A549 (cell line): ENCODE measurements around the gene MEI1. TPM values are rescaled to one million over a fixed set of nuclear protein-coding genes. Genes with fewer than 3 reads are reported as not detected.
A peak's percentile ranks its signal among the peaks of the same experiment; 100 is the strongest.

Source experiments
- ATAC-seq, 2 experiments: fragments of 200-7000 bp in 1 of 2; fragments of >200 bp in 1 of 2; cut with Nextera tagmentation in 1 of 2; cut with Tn5 transposase in 1 of 2; 3 replicates each; pipeline versions ENCODE4 v1.8.0 to v1.9.1; 2018 to 2020; ENCODE audit warnings: mild to moderate bottlenecking in 1 of 2, moderate library complexity in 1 of 2
- CTCF ChIA-PET: fragments of 300-600 bp; sonication (Branson Sonifier 250); formaldehyde crosslinking; extraction: SDS; loops from one replicate; lab custom pipeline; 2021; ENCODE audit warnings: antibody characterized with exemption, inconsistent platforms; lab: Yijun Ruan, JAX
- POLR2A ChIA-PET: fragments of 350-600 bp; formaldehyde crosslinking; extraction: SDS; loops from one replicate; lab custom pipeline; 2021; ENCODE audit warnings: antibody characterized with exemption, inconsistent platforms; lab: Yijun Ruan, JAX
- DNase-seq, 2 experiments: peaks; one replicate each; pipeline versions ENCODE4 v3.0.0 to v3.0.0-alpha.2; 2011 to 2016; ENCODE audit warnings: low read depth in 1 of 2, low spot score in 1 of 2
- FAIRE-seq: peaks from 2 replicates; lab custom pipeline; 2011; peaks lifted over from hg19 to GRCh38; lab: Jason Lieb, UNC
- H3K27ac ChIP-seq, 2 experiments: fragments of >200 bp; sonication (Bioruptor Twin); formaldehyde crosslinking; 3 replicates each; pipeline ENCODE4 v1.5.1; 2016 to 2017
- H3K4me1 ChIP-seq: fragments of >200 bp; sonication (Bioruptor Twin); formaldehyde crosslinking; 3 replicates; pipeline ENCODE4 v1.6.1; 2016
- H3K4me2 ChIP-seq: fragments of >200 bp; sonication (Bioruptor Twin); formaldehyde crosslinking; 3 replicates; pipeline ENCODE4 v1.6.1; 2016
- H3K4me3 ChIP-seq: fragments of >200 bp; sonication (Bioruptor Twin); formaldehyde crosslinking; 3 replicates; pipeline ENCODE4 v1.5.1; 2016
- H3K9me3 ChIP-seq: fragments of >200 bp; sonication (Bioruptor Twin); formaldehyde crosslinking; 3 replicates; pipeline ENCODE4 v1.6.1; 2016
- ATOH8 ChIP-seq: fragments of 250-450 bp; sonication (Bioruptor Pico); IDR thresholded peaks from 2 replicates; pipeline ENCODE4 v1.5.0; 2020; ENCODE audit warnings: low read depth, mild to moderate bottlenecking, moderate library complexity
- BCL3 ChIP-seq: fragments of >200 bp; sonication (Bioruptor Twin); formaldehyde crosslinking; IDR thresholded peaks from 3 replicates; pipeline ENCODE4 v1.6.1; 2016
- BHLHE40 ChIP-seq: IDR thresholded peaks from 2 replicates; pipeline ENCODE4 v1.6.1; 2012; ENCODE audit warnings: low read depth, low read length, inconsistent platforms
- CBX8 ChIP-seq: fragments of 200-600 bp; sonication (generic); IDR thresholded peaks from 2 replicates; pipeline ENCODE4 v1.6.1; 2016
- EHF ChIP-seq: fragments of 250-450 bp; sonication (Bioruptor Pico); IDR thresholded peaks from 2 replicates; pipeline ENCODE4 v1.5.0; 2020; ENCODE audit warnings: mild to moderate bottlenecking
- FOSL2 ChIP-seq, 2 experiments: fragments of 450-650 bp in 1 of 2; fragments of >200 bp in 1 of 2; sonication (Bioruptor Twin) in 1 of 2; formaldehyde crosslinking; IDR thresholded peaks; 2 replicates each; pipeline versions ENCODE4 v1.5.0 to v1.6.1; 2016 to 2020; ENCODE audit warnings: mild to moderate bottlenecking in 1 of 2, moderate library complexity in 1 of 2
- FOXS1 ChIP-seq: fragments of 250-450 bp; sonication (Bioruptor Pico); IDR thresholded peaks from 2 replicates; pipeline ENCODE4 v1.5.0; 2020; ENCODE audit warnings: mild to moderate bottlenecking, moderate library complexity
- HDAC2 ChIP-seq: fragments of 200-600 bp; sonication (generic); IDR thresholded peaks from 2 replicates; pipeline ENCODE4 v1.6.1; 2016
- HEYL ChIP-seq: fragments of 250-450 bp; sonication (Bioruptor Pico); IDR thresholded peaks from 2 replicates; pipeline ENCODE4 v1.8.0; 2021; ENCODE audit warnings: mild to moderate bottlenecking, moderate library complexity
- HMGXB4 ChIP-seq: fragments of 250-450 bp; sonication (Bioruptor Pico); IDR thresholded peaks from 2 replicates; pipeline ENCODE4 v1.5.0; 2021; ENCODE audit warnings: mild to moderate bottlenecking, moderate library complexity, borderline replicate concordance
- HOXB13 ChIP-seq: fragments of 250-450 bp; sonication (Bioruptor Pico); IDR thresholded peaks from 2 replicates; pipeline ENCODE4 v1.5.0; 2020; ENCODE audit warnings: low read depth, mild to moderate bottlenecking, moderate library complexity
- HOXB5 ChIP-seq: fragments of 250-450 bp; sonication (Bioruptor Pico); IDR thresholded peaks from 2 replicates; pipeline ENCODE4 v1.5.0; 2020; ENCODE audit warnings: mild to moderate bottlenecking, moderate library complexity
- MAX ChIP-seq: IDR thresholded peaks from 2 replicates; pipeline ENCODE4 v1.6.1; 2012
- MAZ ChIP-seq: fragments of 150-350 bp; IDR thresholded peaks from 2 replicates; pipeline ENCODE4 v1.6.1; 2014; ENCODE audit warnings: antibody characterized with exemption, low read depth, low read length, borderline replicate concordance
- MYC ChIP-seq: IDR thresholded peaks from 2 replicates; pipeline ENCODE4 v1.6.1; 2012; ENCODE audit warnings: mild to moderate bottlenecking, inconsistent platforms, low read length, improper control_type of control experiment, borderline replicate concordance
- NPAS2 ChIP-seq: fragments of 250-450 bp; sonication (Bioruptor Pico); IDR thresholded peaks from 2 replicates; pipeline ENCODE4 v1.8.0; 2022; ENCODE audit warnings: mild to moderate bottlenecking, moderate library complexity, borderline replicate concordance
- NR3C1 ChIP-seq: fragments of >200 bp; sonication (Bioruptor Twin); formaldehyde crosslinking; IDR thresholded peaks from 3 replicates; pipeline ENCODE4 v1.6.1; 2017
- PBX3 ChIP-seq: IDR thresholded peaks from 2 replicates; pipeline ENCODE4 v1.6.1; 2012
- PHF8 ChIP-seq: fragments of 200-600 bp; sonication (generic); IDR thresholded peaks from 2 replicates; pipeline ENCODE4 v1.6.1; 2016; ENCODE audit warnings: low read depth, mild to moderate bottlenecking, antibody characterized with exemption, moderate library complexity, borderline replicate concordance
- POLR2AphosphoS2 ChIP-seq: conservative IDR thresholded peaks from 2 replicates; pipeline ENCODE4 v1.6.1; 2012; ENCODE audit warnings: low read length, improper control_type of control experiment, inconsistent platforms
- RAD21 ChIP-seq, 2 experiments: fragments of >200 bp in 1 of 2; sonication (Bioruptor Twin) in 1 of 2; formaldehyde crosslinking in 1 of 2; IDR thresholded peaks in 1 of 2; conservative IDR thresholded peaks in 1 of 2; 2 replicates in 1 of 2; 3 replicates in 1 of 2; pipeline ENCODE4 v1.6.1; 2012 to 2018; ENCODE audit warnings: inconsistent platforms in 1 of 2
- RARB ChIP-seq: fragments of 250-450 bp; sonication (Bioruptor Pico); IDR thresholded peaks from 2 replicates; pipeline ENCODE4 v1.8.0; 2021; ENCODE audit warnings: mild to moderate bottlenecking, moderate library complexity
- RCOR1 ChIP-seq: fragments of 150-350 bp; IDR thresholded peaks from 2 replicates; pipeline ENCODE4 v1.6.1; 2014; ENCODE audit warnings: antibody characterized with exemption, low read length, low read depth
- RNF2 ChIP-seq: fragments of 200-600 bp; sonication (generic); IDR thresholded peaks from 2 replicates; pipeline ENCODE4 v1.6.1; 2016; ENCODE audit warnings: low read depth, mild to moderate bottlenecking, antibody characterized with exemption, moderate library complexity, borderline replicate concordance
- TP53 ChIP-seq: fragments of 250-450 bp; sonication (Bioruptor Pico); IDR thresholded peaks from 2 replicates; pipeline ENCODE4 v1.5.0; 2021; ENCODE audit warnings: mild to moderate bottlenecking, moderate library complexity
- WGBS: methylation state at CpG from one replicate; pipeline ENCODE4 v1.1.6; 2017; ENCODE audit errors: missing lambda C conversion rate; 5-methylcytosine and 5-hydroxymethylcytosine counted together
- polyA plus RNA-seq, 4 experiments: library from polyadenylated mRNA; depleted of rRNA in 3 of 4; stranded (reverse); fragments of >200 nt; fragmentation: RNase III in 1 of 4; extraction: RNeasy Plus Mini Kit Qiagen cat#74134 plus additional on column Dnase treatment in 1 of 4; gene quantifications; 2 replicates in 3 of 4; 3 replicates in 1 of 4; pipeline ENCODE4 v1.2.3, GENCODE V29; 2011 to 2017

The MEI1 gene
- polyA plus RNA-seq, 2 of the 4 experiments (the other 2 are of a cell fraction): 0.12 TPM; not detected in 1

- no peak for FAIRE-seq
Observed at GRCh38 chr22:41772645-41773044, 73.3 kb downstream of the MEI1 start.

GRCh38 chr22:41775338-41775737, 76.0 kb downstream of the MEI1 start:
- 88% methylated on average over 5 of the region's 5 CpGs for WGBS
- H3K4me3 ChIP-seq: no peak overlapping the region
- no peak overlapping the region for H3K27ac ChIP-seq
- FAIRE-seq (no peak), ATAC-seq (no peak), DNase-seq (no peak)
- ChIA-PET POLR2A (no interaction called here), CTCF (interaction anchor here (1.3 to 2.2 kb wide), 2 partner anchors 78 to 110 kb away, joined by 3 to 7 read pairs; no protein-coding TSS in a partner anchor)
- H3K4me2 ChIP-seq: no peak overlapping the region
- H3K4me1 ChIP-seq: peaks cover 13% of the 10 kb centered on the region
- H3K9me3 ChIP-seq: no peaks in the 10 kb centered on the region
- no peak for TF ChIP-seq PBX3

More at GRCh38 chr22:41772645-41773044, 73.3 kb downstream of the MEI1 start:
- DNase-seq (peak; percentile 15 to 30), ATAC-seq (peak in 1 of 2 experiments; percentile 73; a peak in 2 of 6 replicates)
- TF ChIP-seq POLR2AphosphoS2 (no peak), PHF8 (no peak), PBX3 (no peak), EHF (CRISPR knock-in tag) (no peak), BCL3 (no peak), FOSL2 (IDR thresholded peaks at IDR 0.05) (no peak), FOSL2 (CRISPR knock-in tag; IDR thresholded peaks at IDR 0.05) (no peak), MAX (no peak), MAZ (no peak)
- CTCF ChIA-PET: interaction anchor here (0.7 to 1.4 kb wide), 4 partner anchors 13 to 76 kb away, joined by 3 to 5 read pairs (median 4); no protein-coding TSS in a partner anchor
- H3K4me1 ChIP-seq: peaks cover 13% of the 10 kb centered on the region
- no peak overlapping the region for H3K27ac ChIP-seq
- H3K4me3 ChIP-seq: no peak overlapping the region
- no peaks in the 10 kb centered on the region for H3K9me3 ChIP-seq
- POLR2A ChIA-PET: no interaction called here
- peak overlapping the region; percentile 51 for H3K4me2 ChIP-seq

- no peaks in the 10 kb centered on the region for H3K9me3 ChIP-seq
- TF ChIP-seq HOXB5 (no peak), ATOH8 (CRISPR knock-in tag) (no peak), RARB (no peak), HEYL (CRISPR knock-in tag) (no peak), FOXS1 (CRISPR knock-in tag) (no peak), MYC (no peak), NR3C1 (no peak), POLR2AphosphoS2 (no peak), NPAS2 (CRISPR knock-in tag) (no peak), HDAC2 (no peak), MAZ (no peak), HMGXB4 (CRISPR knock-in tag) (no peak), TP53 (CRISPR knock-in tag) (no peak), RCOR1 (no peak), CBX8 (no peak), PBX3 (no peak), BHLHE40 (no peak), RAD21 (conservative IDR thresholded peaks at IDR 0.05 in 1 of 2, IDR thresholded peaks at IDR 0.05 in 1 of 2) (no peak), RNF2 (no peak), HOXB13 (CRISPR knock-in tag) (no peak)
- POLR2A ChIA-PET: no interaction called here
- H3K27ac ChIP-seq: no peak overlapping the region
- FAIRE-seq: no peak
- no peak for DNase-seq
- CTCF ChIA-PET: interaction anchor here (1.9 kb wide), 1 partner anchor 29 kb away, joined by 7 read pairs; no protein-coding TSS in a partner anchor
- H3K4me1 ChIP-seq: peaks cover 13% of the 10 kb centered on the region
- ATAC-seq: no peak
- 14% methylated on average over 1 of the region's 4 CpGs for WGBS
- no peak overlapping the region for H3K4me2 ChIP-seq
- no peak overlapping the region for H3K4me3 ChIP-seq
Observed at GRCh38 chr22:41775976-41776375, 76.7 kb downstream of the MEI1 start.
